ENCODE results near the gene XRCC3. TPM values are rescaled to one million over a fixed set of nuclear protein-coding genes. Genes with fewer than 3 reads are reported as not detected.

Gene XRCC3
- total RNA-seq, 1 donor from 2014 or later, result 8.9 TPM

DNA sequence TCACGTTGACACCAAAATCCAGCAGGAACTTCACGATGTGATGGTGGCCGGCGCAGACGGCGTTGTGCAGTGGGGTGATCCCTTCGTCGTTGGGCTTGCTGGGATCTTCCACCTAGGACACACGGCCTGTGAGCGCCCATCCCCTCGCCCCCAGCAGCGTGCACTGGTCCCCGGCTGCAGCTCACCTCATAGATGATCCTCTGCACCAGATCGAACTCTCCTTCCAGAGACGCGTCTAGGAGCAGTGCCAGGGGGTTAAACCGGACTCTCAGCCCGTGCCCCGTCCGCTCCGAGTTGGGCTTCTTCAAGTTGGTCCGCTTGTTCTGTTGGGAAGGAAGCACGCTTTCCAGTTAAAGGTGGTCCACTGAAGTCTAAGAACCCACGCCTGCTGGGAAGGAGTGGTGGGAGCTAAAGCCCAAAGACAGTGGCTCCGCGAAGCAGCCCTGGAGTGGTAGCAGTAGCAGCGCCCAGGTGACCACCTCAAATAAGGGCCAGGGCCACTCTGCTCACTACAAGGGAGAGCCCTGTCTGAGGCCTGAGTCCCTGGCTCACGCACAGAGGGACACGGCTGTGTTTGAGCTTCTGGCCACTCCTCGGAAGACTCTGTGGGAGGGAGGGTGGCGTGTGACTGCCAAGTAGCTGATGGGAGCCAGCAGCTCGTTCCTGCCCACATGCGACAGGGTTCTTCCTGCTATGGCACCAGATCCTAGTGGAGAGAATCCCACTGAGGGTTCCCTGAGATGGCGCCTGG lies 23.6 kb upstream of the XRCC3 start:
- DNase-seq (ENCODE audit: low read depth in 2 of 2), result no peak

GRCh38 chr14:103738166-103738565 lies 22.9 kb upstream of the XRCC3 start:
- no peak for DNase-seq (ENCODE audit: low read depth in 2 of 2)

DNA sequence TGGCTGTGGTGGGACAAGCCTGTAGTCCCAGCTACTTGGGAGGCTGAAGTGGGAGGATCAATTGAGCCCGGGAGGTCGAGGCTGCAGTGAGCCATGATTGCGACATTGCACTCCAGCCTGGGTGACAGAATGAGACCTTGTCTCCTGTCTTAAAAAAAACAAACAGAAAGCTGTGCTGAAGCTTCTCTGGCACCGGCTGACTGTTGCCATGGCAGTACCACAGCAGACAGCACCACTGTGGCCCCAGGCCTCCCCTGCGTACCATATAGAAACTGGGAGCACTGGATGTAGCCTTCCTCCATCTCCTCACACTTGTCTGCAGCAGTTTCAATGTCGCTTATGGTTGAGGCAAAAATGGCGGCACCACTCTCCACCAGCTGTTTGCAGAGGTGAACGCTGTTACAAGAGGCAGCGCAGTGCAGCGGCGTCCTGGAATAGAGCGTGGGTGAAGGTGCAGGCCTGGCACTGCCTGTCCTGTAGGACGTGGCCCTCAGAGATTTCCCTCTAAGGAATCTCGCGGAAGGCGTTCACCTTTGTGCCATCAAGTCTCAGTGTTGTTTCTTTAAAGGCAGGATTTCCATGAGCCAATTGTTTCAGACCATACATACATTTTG lies 22.3 kb upstream of the XRCC3 start:
- DNase-seq (ENCODE audit: low read depth in 2 of 2), result no peak

DNA sequence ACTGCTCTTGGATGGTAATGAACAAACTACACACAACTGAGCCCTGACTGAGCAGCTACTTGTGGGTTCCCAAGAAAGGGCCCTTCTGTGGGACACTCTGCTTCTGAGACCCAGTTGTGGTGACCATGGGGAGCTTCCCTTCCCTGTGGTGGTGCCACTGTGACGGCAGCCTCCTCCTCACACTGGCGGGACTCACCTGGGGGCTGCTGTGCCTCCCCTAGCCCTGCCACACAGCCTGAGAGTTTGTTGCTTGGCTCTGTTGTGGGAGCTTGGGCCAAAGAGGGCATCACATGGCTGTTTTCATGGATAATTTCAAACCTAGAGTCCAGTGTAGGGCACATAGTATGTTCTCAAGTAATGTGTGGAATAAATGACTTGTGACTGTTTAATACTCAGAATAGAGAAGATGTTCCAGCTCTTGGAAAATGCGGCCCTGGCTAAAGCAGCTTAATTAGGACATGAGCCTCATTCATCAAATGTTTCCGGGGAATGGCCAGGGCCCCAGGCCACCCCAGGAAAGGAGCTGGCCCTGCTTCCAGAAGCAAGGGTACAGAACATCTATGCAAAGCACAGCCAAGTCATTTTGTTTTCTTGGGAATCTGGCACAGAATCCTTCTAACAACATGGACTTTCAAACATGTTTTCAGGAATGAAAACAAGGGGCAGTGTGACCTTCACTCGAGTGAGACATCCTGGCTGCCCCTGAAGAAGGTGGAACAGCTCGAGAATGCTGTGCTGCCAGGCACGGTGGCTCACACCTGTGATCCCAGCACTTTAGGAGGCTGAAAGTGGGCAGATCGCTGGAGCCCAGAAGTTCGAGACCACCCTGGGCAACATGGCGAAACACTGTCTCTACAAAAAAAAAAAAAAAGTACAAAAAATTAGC lies 21.5 kb upstream of the XRCC3 start:
- no peak for DNase-seq (ENCODE audit: low read depth in 2 of 2)

- DNase-seq (ENCODE audit: low read depth in 2 of 2), result no peak
Measured at GRCh38 chr14:103735815-103736545, 20.7 kb upstream of the XRCC3 start.

GRCh38 chr14:103735439-103735814 lies 20.2 kb upstream of the XRCC3 start:
- peak; percentile 29 to 55 for DNase-seq (ENCODE audit: low read depth in 2 of 2)

DNA sequence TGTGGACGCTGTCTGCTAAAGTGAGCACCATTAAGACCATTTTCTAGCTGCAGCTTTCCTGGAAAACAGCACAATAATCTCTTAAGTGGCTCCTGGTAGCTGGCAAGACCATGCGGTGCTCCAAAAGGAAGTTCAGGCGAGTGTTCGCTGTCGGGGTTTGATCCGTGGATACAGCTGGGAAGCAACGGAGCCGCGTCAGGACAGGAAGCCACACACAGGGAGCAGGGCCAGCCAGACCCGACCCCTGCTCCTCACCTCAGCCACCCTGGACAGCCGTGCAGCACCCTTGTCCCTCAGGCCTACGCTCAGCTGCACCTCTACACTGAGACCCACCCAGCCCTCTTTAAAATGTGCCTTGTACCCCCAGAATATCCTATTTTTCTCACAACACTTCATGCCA lies 19.8 kb upstream of the XRCC3 start:
- DNase-seq (ENCODE audit: low read depth in 2 of 2), result peak in 1 of 2 donors; percentile 63

DNA sequence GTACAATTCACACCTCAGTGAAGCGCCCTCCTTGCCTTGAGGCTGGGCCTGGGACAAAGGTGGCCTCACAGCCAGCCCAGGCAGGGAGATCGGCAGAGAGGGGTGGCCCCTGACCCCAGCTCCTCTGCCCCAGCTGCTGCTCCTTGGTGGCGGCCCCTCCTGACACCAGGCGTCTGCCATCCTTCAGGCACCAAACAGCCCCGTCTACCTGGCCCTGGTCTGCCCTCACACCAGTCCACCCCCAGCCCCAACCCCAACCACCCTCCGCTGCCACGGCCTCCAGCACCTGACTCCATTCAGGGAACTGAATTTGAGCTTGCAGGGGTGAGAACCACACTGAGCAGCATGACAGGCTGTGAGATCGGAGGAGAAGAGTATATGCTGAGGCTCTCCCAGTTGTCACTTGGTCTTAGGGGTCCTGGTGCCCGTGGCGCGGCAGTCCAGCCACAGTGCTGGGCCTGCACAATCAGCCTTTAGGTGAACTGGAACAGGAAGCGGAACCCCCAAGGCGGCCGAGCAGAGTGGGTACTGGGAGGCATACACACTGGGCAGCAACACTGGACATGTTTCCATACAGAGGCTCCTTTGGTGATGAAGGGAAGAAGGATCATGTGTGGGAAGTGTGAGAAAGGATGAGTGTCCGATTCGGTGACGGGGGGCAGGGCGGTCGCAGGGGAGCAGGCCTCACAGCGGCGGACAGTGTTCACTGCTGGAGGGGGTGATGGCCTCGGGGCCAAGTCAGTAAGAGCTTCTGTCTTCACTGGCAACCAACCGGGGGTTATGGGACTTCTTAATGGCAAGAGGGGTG lies 19.0 kb upstream of the XRCC3 start:
- no peak for DNase-seq (ENCODE audit: low read depth in 2 of 2)

- DNase-seq (ENCODE audit: low read depth in 2 of 2), result no peak
Measured at GRCh38 chr14:103733651-103734050, 18.4 kb upstream of the XRCC3 start.

DNA sequence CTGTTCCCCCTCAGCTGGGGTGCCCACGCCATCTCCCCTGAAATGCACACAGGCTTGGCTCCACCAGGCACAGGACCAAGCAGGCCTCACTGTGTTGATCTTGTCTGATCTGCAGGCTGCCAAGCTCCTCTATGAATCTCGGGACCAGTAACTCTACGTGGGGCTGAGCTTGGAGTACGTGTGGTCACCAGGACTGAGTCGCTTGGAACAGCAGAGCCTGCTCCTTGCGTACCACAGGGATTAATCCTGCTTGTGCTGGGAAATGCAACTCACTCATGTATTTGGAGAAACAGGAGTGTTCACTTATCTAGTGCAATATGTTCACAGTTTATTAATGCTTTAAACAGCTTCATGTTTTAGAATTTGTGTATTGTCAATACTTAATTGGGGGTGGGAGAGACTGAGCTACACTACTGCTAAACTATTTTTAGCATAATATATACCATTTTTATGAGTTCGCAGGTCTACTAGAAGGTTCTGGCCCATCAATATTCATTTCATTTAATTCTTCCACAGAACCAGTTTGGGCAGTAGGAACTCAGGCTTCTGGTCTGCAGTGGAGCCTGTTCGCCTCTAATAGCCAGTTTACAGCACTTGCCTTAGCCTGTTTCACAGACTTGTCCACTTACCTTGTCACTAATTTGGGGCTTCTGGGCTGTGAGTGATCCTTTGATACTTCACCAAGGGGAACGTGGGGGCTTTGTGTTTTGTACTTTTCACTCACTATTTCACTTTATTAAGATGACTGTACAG lies 17.8 kb upstream of the XRCC3 start:
- DNase-seq (ENCODE audit: low read depth in 2 of 2), result no peak

GRCh38 chr14:103731916-103732867 lies 16.9 kb upstream of the XRCC3 start:
- no peak for DNase-seq (ENCODE audit: low read depth in 2 of 2)

GRCh38 chr14:103731481-103731880 lies 16.2 kb upstream of the XRCC3 start:
- no peak for DNase-seq (ENCODE audit: low read depth in 2 of 2)

DNA sequence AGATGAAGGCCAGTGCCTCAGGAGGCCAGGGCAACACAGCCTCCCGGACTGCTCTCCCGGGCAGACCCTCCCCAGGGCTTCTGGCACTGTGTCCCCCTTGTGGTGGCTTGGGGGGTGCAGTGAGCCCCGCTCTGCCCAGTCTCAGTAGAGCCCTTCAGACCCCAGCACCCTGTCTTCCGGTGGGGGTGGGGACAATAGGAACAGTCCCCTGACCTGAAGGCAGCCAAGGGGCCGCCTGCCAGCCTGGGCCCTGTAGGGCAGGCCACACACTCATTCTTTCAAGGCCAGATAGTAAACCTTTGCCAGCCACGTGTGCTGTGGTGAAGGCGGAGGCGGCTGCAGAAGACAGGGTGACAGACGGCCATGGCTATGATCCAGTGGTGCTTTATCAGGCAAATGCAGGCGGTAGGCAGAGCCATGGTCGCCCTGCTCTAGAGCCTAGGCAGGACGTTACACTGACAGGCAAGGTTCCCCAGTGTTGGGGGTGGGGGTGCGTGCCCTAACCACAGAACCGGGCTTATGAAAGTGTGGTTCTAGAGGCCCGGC lies 15.3 kb upstream of the XRCC3 start:
- no peak for DNase-seq (ENCODE audit: low read depth in 2 of 2)

GRCh38 chr14:103729496-103730448 lies 14.5 kb upstream of the XRCC3 start:
- no peak for DNase-seq (ENCODE audit: low read depth in 2 of 2)

- no peak for DNase-seq (ENCODE audit: low read depth in 2 of 2)
Measured at GRCh38 chr14:103728721-103729120, 13.5 kb upstream of the XRCC3 start.

DNA sequence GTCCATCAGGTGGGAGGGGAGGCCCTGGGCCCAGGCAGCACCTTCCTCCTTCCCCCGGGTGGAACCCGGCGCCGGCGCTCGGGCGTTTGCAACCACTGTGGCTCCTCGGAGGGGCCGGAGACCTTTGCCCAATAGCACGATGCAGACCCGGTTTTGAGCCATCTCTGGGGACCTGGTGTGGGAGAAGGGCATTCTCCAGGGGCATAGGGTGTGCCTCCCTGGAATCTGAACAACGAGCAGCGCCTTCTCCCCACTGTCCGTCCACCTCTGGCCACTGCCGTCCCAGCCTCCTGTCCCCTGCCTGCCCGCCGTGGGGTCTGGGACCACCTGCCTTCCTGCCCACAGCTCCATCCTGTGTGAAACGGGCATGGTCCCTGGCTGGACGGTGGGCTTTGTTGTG lies 12.9 kb upstream of the XRCC3 start:
- DNase-seq (ENCODE audit: low read depth in 2 of 2), result no peak

DNA sequence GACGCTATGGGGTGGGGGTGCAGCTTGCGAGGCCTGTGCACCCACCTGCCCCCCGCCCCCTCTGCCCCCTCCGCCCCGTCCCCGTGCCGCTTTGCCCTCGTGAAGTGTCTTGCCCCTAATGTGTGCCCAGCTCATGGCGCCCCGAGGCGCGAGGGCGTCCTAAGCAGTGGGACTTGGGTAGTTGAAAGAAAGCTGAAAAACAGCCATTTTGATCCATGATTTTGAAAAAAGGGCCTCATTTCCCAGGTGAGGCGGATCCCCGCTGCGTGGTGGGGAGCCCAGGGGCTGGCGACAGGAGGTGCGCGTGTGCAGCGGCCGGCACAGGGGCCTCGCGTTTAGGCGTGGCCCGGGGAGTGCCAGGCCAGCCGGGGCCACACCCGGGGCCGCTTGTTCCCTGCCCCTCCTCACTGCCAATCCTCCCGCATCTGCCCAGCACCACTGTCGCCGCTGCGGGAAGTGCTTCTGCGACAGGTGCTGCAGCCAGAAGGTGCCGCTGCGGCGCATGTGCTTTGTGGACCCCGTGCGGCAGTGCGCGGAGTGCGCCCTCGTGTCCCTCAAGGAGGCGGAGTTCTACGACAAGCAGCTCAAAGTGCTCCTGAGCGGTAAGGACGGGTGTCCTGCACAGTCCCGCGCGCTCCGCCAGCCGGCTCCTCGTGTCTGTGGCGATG lies 12.2 kb upstream of the XRCC3 start:
- no peak for DNase-seq (ENCODE audit: low read depth in 2 of 2)

Data from lung microvascular endothelial cell (primary cell).